ENCODE measurements around the gene EMP1.
"Not testable (repeated sequence)": the region's sequence is repeated elsewhere in the genome, so short reads cannot be mapped to it uniquely, and the experiment has no call there.

The EMP1 gene

DNA sequence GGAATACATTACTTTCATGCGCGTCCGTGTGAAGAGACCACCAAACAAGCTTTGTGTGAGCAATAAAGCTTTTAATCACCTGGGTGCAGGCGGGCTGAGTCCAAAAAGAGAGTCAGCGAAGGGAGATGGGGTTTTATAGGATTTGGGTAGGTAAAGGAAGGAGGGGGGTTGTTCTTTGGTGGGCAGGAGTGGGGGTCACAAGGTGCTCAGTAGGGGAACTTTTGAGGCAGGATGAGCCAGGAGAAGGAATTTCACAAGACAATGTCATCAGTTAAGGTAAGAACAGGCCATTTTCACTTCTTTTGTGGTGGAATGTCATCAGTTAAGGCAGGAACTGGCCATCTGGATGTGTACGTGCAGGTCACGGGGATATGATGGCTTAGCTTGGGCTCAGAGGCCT, 63.1 kb downstream of the EMP1 start:
- ATAC-seq = not testable (repeated sequence)

DNA sequence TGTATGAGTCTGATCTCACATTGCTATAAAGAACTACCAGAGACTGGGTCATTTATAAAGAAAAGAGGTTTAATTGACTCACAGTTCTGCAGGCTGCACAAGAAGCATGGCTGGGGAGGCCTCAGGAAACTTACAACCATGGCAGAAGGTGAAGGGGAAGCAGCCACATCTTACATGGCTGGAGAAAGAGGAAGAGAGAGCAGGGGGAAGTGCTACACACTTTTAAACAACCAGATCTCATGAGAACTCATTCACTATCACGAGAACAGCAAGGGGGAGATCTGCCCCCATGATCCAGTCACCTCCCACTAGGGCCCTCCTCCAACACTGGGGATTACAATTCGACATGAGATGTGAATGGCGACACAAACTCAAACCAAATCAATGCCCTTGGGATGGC, 71.3 kb downstream of the EMP1 start:
- not testable (repeated sequence) for ATAC-seq

DNA sequence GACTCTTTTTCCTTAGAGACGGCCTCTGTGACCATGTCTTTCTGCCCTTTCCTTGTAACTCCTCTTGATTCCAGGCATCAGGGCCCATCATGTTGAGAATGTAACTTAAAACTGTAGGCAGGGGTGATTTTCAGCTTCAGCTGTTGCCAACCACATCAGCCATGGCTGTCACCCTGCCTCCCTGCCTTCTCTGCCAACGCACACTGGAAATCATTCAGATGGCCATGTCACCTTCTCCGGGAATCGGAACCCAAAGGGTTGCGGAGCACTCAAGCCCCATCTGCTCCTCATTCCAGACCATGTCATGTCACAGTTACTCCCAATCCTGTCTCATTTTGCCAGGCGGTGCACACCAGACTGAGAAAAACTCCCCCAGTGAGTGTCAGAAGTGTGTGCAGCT, 72.1 kb downstream of the EMP1 start:
- ATAC-seq = no peak
